Subcutaneous abdominal adipose tissue (tissue), 5 donors: ENCODE results near the gene DLG3.

Source experiments
- H3K27ac ChIP-seq: one replicate; pipeline ENCODE4 v1.7.0; 2013; ENCODE audit warnings: low read depth, mild to moderate bottlenecking, inconsistent platforms, low read length, moderate library complexity
- H3K27me3 ChIP-seq, 5 donors: one replicate each; pipeline ENCODE4 v1.7.0; 2013; ENCODE audit warnings: low read length in 5 of 5, inconsistent platforms in 1 of 5; ENCODE audit not compliant: control insufficient read depth in 5 of 5, insufficient read depth in 4 of 5
- H3K36me3 ChIP-seq, 5 donors: one replicate each; pipeline ENCODE4 v1.7.0; 2013; ENCODE audit warnings: low read length in 5 of 5; ENCODE audit not compliant: control insufficient read depth in 5 of 5, insufficient read depth in 5 of 5
- H3K4me1 ChIP-seq, 5 donors: one replicate each; pipeline ENCODE4 v1.7.0; 2013; ENCODE audit warnings: low read length in 5 of 5, mild to moderate bottlenecking in 3 of 5, moderate library complexity in 1 of 5; ENCODE audit not compliant: control insufficient read depth in 5 of 5, insufficient read depth in 5 of 5
- H3K4me3 ChIP-seq, 5 donors: one replicate each; pipeline ENCODE4 v1.7.0; 2013; ENCODE audit warnings: low read length in 5 of 5, low read depth in 1 of 5
- H3K9ac ChIP-seq, 5 donors: one replicate each; pipeline ENCODE4 v1.7.0; 2013; ENCODE audit warnings: low read length in 5 of 5, mild to moderate bottlenecking in 4 of 5, moderate library complexity in 3 of 5
- H3K9me3 ChIP-seq, 5 donors: one replicate each; pipeline ENCODE4 v1.7.0; 2013; ENCODE audit warnings: low read length in 5 of 5; ENCODE audit not compliant: control insufficient read depth in 5 of 5
- donor health status: healthy.
- donor health status: healthy.
- donor health status: healthy.
- donor health status: healthy.
- donor health status: healthy.

The DLG3 gene

GRCh38 chrX:70453024-70453618, 8.5 kb downstream of the DLG3 start:
- Histone ChIP-seq H3K27ac (no peak overlapping the region), H3K9ac (peak overlapping the region in 2 of 5 donors; percentile 44 to 56), H3K9me3 (no peaks in the 10 kb centered on the region), H3K4me1 (peaks cover 0 to 23% (median 7%) of the 10 kb centered on the region in 5 donors), H3K4me3 (peak overlapping the region; percentile 48 to 68 (median 62)), H3K27me3 (peaks cover 13 to 38% (median 27%) of the 10 kb centered on the region in 5 donors), H3K36me3 (no peaks in the 10 kb centered on the region)

- peaks cover 13 to 36% (median 20%) of the 10 kb centered on the region in 5 donors for H3K27me3 ChIP-seq
- peak overlapping the region in 4 of 5 donors; percentile 28 to 42 (median 36) for H3K4me3 ChIP-seq
- peak overlapping the region in 1 of 5 donors; percentile 51 for H3K9ac ChIP-seq
- H3K27ac ChIP-seq, result no peak overlapping the region
- no peaks in the 10 kb centered on the region for H3K36me3 ChIP-seq
- peaks cover 0 to 23% (median 7%) of the 10 kb centered on the region in 5 donors for H3K4me1 ChIP-seq
- H3K9me3 ChIP-seq, result no peaks in the 10 kb centered on the region
Observed at GRCh38 chrX:70454441-70455365, 10.1 kb downstream of the DLG3 start.

GRCh38 chrX:70455366-70456202, 10.9 kb downstream of the DLG3 start:
- Histone ChIP-seq H3K27me3 (peaks cover 13 to 34% (median 19%) of the 10 kb centered on the region in 5 donors), H3K4me3 (peak overlapping the region in 3 of 5 donors; percentile 32 to 42 (median 39)), H3K27ac (no peak overlapping the region), H3K9me3 (no peaks in the 10 kb centered on the region), H3K36me3 (no peaks in the 10 kb centered on the region), H3K9ac (peak overlapping the region in 1 of 5 donors; percentile 51), H3K4me1 (peaks cover 0 to 23% (median 7%) of the 10 kb centered on the region in 5 donors)

GRCh38 chrX:70456256-70456655, 11.6 kb downstream of the DLG3 start:
- Histone ChIP-seq H3K27ac (no peak overlapping the region), H3K9ac (no peak overlapping the region)

DNA sequence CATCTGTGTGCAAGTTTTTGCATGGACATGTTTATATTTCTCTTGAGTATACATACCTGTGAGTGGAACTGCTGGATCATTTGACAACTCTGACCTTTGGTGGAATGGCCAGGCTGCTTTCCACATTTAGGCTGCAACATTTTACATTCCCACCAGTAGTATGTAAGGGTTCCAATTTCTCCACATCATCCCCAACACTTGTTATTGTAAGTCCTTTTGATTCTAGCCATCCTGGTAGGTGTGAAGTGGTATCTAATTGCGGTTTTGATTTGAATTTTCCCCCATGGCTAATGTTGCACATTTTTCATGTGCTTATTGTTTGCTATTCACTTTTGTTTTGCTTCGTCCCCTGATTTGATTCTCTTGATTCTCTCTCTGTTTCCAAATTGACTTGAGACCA, 16.4 kb downstream of the DLG3 start:
- Histone ChIP-seq H3K36me3 (no peaks in the 10 kb centered on the region), H3K27me3 (peaks cover 0 to 2% (median 0%) of the 10 kb centered on the region in 5 donors), H3K4me1 (no peaks in the 10 kb centered on the region), H3K27ac (no peak overlapping the region), H3K9ac (no peak overlapping the region), H3K4me3 (no peak overlapping the region), H3K9me3 (peaks cover 0 to 3% (median 0%) of the 10 kb centered on the region in 5 donors)

More at GRCh38 chrX:70456256-70456655, 11.6 kb downstream of the DLG3 start:
- H3K36me3 ChIP-seq, result no peaks in the 10 kb centered on the region
- H3K9me3 ChIP-seq, result peaks cover 0 to 3% (median 0%) of the 10 kb centered on the region in 5 donors
- peaks cover 13 to 33% (median 19%) of the 10 kb centered on the region in 5 donors for H3K27me3 ChIP-seq
- peaks cover 0 to 23% (median 7%) of the 10 kb centered on the region in 5 donors for H3K4me1 ChIP-seq
- H3K4me3 ChIP-seq, result no peak overlapping the region

DNA sequence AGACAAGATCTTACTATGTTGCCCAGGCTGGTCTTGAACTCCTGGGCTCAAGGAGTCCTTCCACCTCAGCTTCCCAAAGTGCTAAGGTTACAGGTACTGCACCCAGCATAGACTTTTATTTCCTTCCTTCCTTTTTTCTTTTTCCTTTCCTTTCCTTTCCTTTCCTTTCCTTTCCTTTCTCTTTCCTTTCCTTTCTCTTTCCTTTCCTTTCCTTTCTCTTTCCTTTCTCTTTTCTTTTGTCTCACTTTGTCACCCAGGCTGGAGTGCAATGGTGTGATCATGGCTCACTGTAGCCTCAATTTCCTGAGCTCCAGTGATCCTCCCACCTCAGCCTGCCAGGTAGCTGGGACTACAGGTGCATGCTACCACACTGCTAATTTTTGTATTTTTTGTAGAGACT, 19.4 kb downstream of the DLG3 start:
- H3K27ac ChIP-seq, result no peak overlapping the region

DNA sequence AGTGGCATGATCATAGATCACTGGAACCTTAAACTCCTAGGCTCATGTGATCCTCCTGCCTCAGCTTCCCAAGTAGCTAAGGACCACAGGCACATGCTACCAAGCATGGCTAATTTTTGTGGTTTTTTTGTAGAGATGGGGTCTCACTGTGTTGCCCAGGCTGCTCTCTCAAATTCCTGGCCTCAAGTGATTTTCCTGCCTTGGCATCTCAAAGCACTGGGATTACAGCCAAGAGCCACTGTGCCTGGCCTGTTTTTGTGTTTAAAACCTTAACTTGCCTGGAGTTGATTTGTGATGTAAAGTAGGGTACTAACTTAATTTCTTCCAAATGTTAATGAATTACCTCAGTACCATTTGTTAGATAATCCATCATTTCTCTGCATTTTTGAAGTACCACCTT, 22.3 kb downstream of the DLG3 start:
- Histone ChIP-seq H3K4me1 (no peaks in the 10 kb centered on the region), H3K27ac (no peak overlapping the region), H3K36me3 (no peaks in the 10 kb centered on the region), H3K27me3 (peaks cover 0 to 2% (median 0%) of the 10 kb centered on the region in 5 donors), H3K9ac (no peak overlapping the region), H3K4me3 (no peak overlapping the region), H3K9me3 (no peaks in the 10 kb centered on the region)

More for the DNA sequence above, 19.4 kb downstream of the DLG3 start:
- H3K27me3 ChIP-seq, result peaks cover 0 to 2% (median 0%) of the 10 kb centered on the region in 5 donors
- H3K9me3 ChIP-seq, result peaks cover 0 to 3% (median 0%) of the 10 kb centered on the region in 5 donors
- H3K4me1 ChIP-seq, result no peaks in the 10 kb centered on the region
- H3K9ac ChIP-seq, result no peak overlapping the region
- no peaks in the 10 kb centered on the region for H3K36me3 ChIP-seq
- H3K4me3 ChIP-seq, result no peak overlapping the region

DNA sequence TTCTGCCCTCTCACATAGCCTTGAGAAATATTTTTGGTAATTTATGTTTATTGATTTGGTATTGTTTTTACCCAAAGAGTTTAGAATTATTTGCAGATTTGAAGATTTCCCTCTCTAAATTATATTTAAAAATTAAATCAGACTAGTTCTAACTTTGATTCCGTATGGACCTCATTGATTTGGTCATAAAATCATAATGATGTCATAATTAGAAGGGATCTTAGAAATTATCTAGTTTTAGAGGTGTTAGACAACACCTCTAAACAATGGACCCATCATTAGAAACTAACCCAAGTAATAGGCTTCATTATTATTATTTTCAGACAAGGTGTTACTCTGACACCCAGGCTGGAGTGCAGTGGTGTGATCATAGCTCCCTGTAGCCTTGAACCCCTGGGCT, 24.1 kb downstream of the DLG3 start:
- Histone ChIP-seq H3K27ac (no peak overlapping the region), H3K4me1 (no peaks in the 10 kb centered on the region), H3K27me3 (peaks cover 0 to 4% (median 0%) of the 10 kb centered on the region in 5 donors), H3K9ac (no peak overlapping the region), H3K36me3 (no peaks in the 10 kb centered on the region), H3K9me3 (no peaks in the 10 kb centered on the region), H3K4me3 (no peak overlapping the region)

DNA sequence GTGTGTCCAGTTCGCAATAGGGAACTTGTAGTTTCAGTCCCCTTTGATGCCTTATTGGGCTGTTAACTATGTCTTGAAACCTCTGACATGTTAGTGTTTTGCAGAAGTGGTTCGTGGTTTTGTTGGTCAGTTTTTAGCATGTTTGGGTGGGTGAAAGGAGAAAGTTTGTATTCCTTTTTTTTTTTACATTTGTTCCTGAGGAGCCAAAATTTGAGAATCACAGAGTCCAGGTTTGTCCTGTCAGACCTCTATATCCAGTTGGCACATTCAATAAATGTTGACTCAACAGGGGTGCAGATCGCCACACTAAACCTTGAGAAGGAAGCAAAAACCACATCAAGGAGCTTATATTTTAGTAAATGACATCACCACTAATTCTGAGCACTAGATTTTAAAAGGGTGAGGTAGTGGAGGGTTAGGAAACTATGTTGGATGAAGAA, 26.2 kb downstream of the DLG3 start:
- H3K9ac ChIP-seq, result no peak overlapping the region
- peaks cover 0 to 5% (median 3%) of the 10 kb centered on the region in 5 donors for H3K27me3 ChIP-seq
- H3K9me3 ChIP-seq, result no peaks in the 10 kb centered on the region
- H3K36me3 ChIP-seq, result no peaks in the 10 kb centered on the region
- H3K4me3 ChIP-seq, result no peak overlapping the region
- H3K4me1 ChIP-seq, result no peaks in the 10 kb centered on the region
- H3K27ac ChIP-seq, result no peak overlapping the region
